C1 segment of cervical spinal cord (tissue), 14 donors: Measurements from ENCODE around the gene TSNAXIP1.
"Not testable (repeated sequence)": the region's sequence is repeated elsewhere in the genome, so short reads cannot be mapped to it uniquely, and the experiment has no call there.

Experiments used
- DNase-seq, 14 donors: peaks; one replicate each; lab custom pipeline; 2025; lab: John Stamatoyannopoulos, UW

The TSNAXIP1 gene

DNA sequence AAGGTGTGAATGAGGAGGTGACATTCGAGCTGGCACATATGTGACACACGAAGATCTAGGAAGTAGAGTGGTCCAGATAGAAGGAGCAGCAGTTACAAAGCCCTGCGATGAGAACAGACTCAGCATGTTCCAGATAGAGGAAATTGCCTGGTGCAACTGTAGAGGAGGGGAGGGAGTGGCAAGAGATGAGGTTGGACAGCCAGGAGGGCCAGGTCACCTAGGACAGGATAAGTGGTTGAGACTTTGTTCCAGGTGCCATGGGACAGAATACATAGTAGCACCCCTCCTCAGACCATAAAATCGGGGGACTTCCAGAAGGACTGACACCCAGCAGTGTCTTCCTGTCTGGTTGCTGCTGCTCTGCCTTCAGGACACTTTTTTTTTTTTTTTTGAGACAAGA, 51.8 kb downstream of the TSNAXIP1 start:
- DNase-seq = no peak

DNA sequence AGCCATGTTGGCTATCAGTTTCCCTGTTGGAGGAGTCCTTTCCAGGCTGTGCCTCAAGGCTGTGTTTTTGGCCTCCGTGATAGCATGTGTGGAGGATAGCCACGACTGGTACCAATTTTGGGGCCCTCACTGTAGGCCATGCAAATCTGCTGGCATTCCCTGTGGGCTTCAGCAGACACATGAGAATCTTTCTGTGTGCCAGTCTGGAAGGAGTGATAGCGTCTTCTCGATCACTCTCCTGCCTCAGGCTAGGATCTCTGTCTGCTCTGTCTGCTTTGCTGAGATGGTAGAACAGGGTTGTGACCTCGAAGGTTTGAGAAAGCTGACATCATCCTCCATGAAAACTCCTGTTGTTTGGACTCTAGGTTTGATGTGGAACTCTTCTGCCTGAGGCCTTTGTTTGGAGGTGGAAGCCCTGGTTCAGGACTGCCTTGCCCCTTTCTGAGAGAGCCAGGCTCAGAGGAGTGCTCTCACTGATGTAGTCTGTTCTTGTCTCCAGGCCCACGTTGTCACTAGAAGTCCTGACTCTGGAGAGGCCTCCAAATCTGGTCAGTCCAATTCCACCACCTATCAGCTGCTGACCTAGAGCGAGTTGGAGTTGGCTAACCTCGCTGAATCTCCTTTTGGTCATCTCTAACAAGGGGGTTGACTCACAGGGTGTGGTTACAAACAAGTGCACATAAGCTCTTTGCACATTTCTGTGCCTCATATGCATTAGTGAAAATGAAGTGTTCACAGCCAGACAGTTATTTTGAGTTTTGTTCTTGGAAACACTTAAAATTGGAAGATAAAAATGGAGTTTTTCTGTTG, 54.1 kb downstream of the TSNAXIP1 start:
- no peak for DNase-seq

- no peak for DNase-seq
Observed at GRCh38 chr16:67861877-67862276, 55.2 kb downstream of the TSNAXIP1 start.

DNA sequence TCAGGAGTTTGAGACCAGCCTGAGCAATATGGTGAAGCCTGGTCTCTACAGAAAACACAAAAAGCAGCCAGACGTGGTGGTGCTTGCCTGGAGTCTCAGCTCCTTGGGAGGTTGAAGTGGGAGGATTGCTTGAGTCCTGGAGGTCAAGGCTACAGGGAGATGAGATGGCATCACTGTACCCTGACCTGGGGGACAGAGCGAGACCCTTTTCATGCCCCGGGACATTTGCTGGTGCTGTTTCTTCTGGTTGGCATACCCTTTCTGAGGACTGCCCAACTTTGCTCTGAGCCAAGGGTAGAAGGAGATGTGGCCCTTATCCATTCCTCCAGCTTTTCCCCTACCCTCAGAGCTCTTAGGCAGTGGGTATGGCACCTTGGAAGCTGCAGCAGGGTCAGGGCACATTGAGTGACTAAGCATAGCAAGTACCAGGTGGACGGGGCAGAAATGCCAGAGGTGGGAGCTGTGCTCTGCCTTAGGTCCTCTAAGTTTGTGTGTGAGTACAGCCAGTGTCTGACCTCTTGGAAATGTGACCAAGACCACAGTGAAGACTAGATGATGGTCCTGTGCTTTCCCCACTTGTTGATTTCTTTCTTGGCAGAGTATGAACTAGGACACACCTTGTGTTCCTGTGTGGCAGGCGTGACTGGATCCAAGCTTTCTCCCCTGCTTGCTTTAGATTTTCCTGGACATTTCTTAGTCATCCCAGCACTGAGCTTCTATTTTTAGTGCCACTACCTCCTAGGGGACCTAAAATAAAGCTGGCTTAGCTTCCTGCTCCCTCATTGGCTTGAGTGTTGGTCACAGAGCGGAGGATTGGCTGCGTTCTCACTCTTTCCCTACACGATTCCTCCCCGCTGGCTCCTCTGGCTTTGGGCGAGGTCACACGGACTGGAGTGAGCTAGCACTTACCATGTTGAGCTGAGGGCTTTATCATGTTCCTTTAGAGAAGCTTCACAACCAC, 56.2 kb downstream of the TSNAXIP1 start:
- peak in 3 of 14 donors; percentile 15 to 95 (median 15) for DNase-seq

GRCh38 chr16:67864044-67864443, 57.4 kb downstream of the TSNAXIP1 start:
- DNase-seq = not testable (repeated sequence)

GRCh38 chr16:67864594-67864993, 57.9 kb downstream of the TSNAXIP1 start:
- DNase-seq = no peak

DNA sequence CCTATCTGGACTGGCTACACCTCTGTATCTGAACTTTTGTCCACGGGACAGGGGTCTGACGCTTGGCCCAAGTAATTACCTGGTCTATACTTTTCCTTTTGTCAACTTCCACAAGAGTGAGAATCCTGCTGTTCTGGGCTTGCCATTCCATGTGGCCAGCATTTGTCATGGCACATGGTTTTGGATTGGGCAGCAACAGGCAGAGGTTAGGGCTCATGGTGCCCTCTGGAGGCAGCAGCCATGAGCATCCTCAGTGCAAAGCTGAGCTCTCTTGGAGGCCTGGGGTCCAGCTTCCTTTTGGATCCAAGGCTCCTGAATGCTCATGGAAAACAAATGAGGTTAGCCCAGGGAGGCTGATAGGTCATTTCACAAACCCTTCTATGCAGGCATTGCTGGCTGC, 58.6 kb downstream of the TSNAXIP1 start:
- DNase-seq = no peak

DNA sequence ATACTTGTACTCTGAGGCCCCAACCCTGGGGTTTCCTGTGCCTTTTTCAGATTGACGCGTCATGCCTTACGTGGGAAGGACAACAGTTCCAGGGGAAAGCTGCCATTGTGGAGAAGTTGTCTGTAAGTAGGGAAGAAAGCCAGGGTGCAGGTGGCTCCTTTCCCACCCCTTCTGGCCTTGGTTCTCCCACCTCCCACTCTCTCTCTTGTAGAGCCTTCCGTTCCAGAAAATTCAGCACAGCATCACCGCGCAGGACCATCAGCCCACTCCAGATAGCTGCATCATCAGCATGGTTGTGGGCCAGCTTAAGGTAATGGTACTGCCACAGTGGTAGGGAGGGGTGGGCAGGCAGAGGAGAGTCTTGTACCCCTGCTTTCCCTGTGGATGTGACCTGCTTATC, 61.6 kb downstream of the TSNAXIP1 start:
- DNase-seq = no peak

- no peak for DNase-seq
Observed at GRCh38 chr16:67869653-67870052, 63.0 kb downstream of the TSNAXIP1 start.

GRCh38 chr16:67871256-67871655, 64.6 kb downstream of the TSNAXIP1 start:
- no peak for DNase-seq

DNA sequence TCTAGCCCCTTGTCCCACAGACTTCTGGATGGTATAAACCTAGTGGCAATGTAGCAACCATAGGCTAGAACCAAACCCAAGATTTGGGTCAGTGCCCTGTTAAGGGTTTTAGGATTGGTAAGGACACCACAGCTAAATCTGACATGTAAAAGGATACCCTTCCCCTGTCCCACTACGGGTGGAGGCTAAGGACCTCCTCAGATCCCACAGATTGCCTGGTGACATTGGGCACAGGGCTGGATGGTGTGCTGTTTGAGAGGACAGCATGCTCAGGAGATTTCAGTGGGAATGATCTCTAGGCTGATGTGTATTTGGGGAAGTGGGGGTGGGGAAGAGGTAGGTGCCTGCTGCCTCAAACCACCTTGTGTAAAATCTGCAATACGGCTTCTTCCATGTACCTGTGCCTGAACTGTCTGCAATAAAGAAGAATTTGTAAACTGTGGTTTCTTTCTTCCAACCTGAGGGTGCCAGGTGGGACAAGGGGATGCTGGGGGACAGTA, 65.5 kb downstream of the TSNAXIP1 start:
- DNase-seq = no peak

- DNase-seq = peak in 13 of 14 donors; percentile 5 to 82 (median 60)
Observed at GRCh38 chr16:67872631-67873434, 66.1 kb downstream of the TSNAXIP1 start, which contains the start of gene EDC4. Gene EDC4, plus strand, starts transcription at chr16:67873052. Its CDS starts 210 bp downstream, at chr16:67873262.

GRCh38 chr16:67873435-67874370, 67.0 kb downstream of the TSNAXIP1 start:
- DNase-seq = peak in 2 of 14 donors; percentile 6 to 20

DNA sequence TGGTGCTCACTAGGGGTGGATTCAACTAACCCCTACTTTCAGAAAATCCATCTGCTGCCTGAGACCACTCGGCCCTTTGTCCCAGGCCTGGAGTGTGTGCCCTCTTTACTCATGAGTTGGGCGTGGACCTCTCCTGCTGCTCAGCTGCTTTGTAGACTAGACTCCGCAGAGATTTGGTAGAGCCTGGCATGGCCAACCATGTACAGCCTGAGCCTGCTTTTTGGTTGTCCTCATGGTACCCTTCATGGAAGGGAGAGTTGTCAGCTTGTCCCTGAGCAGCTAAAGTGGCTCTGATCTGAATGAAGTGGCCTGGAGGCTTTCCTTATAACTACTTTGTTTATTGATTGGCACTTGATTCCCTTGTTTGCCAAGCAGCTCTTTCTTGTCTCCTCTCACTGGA, 67.7 kb downstream of the TSNAXIP1 start:
- no peak for DNase-seq

DNA sequence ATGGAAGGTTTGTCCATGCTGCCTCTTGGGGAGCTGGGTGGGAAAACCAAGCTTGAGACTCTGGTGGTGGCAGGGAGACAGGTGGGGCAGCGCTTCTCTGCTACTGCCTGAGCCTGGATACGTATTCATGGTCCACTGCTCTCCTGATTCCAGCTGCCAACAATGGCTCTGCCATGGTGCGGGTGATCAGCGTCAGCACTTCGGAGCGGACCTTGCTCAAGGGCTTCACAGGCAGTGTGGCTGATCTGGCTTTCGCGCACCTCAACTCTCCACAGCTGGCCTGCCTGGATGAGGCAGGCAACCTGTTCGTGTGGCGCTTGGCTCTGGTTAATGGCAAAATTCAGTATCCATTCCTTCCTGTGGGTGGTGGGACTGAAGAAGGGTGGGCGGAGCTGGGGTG, 70.4 kb downstream of the TSNAXIP1 start:
- no peak for DNase-seq
